NCI-H1436 (cell line): ENCODE data around the gene FKBP11.
"Not testable (repeated sequence)": the region's sequence is repeated elsewhere in the genome, so short reads cannot be mapped to it uniquely, and the experiment has no call there.

Source experiments
- DNase-seq: peaks from one replicate; lab custom pipeline; 2025; lab: John Stamatoyannopoulos, UW

The FKBP11 gene

GRCh38 chr12:48954841-48955501 lies 29.7 kb upstream of the FKBP11 start:
- no peak for DNase-seq

GRCh38 chr12:48954061-48954460 lies 28.8 kb upstream of the FKBP11 start:
- no peak for DNase-seq

GRCh38 chr12:48952691-48953090 lies 27.4 kb upstream of the FKBP11 start:
- DNase-seq, result no peak

GRCh38 chr12:48947727-48948126 lies 22.4 kb upstream of the FKBP11 start:
- DNase-seq, result no peak

- DNase-seq, result no peak
Observed at GRCh38 chr12:48946943-48947342, 21.7 kb upstream of the FKBP11 start.

- no peak for DNase-seq
Observed at GRCh38 chr12:48946205-48946604, 20.9 kb upstream of the FKBP11 start.

- DNase-seq, result no peak
Observed at GRCh38 chr12:48943221-48943620, 17.9 kb upstream of the FKBP11 start.

GRCh38 chr12:48940181-48940580 lies 14.9 kb upstream of the FKBP11 start:
- no peak for DNase-seq

GRCh38 chr12:48938805-48939204 lies 13.5 kb upstream of the FKBP11 start:
- DNase-seq, result no peak

- no peak for DNase-seq
Observed at GRCh38 chr12:48937170-48937569, 11.9 kb upstream of the FKBP11 start.

GRCh38 chr12:48936379-48936979 lies 11.2 kb upstream of the FKBP11 start:
- peak; percentile 32 for DNase-seq

GRCh38 chr12:48934312-48934706 lies 9.0 kb upstream of the FKBP11 start:
- no peak for DNase-seq

GRCh38 chr12:48933664-48934311 lies 8.5 kb upstream of the FKBP11 start:
- no peak for DNase-seq

GRCh38 chr12:48932878-48933277 lies 7.6 kb upstream of the FKBP11 start:
- no peak for DNase-seq

GRCh38 chr12:48930475-48930874 lies 5.2 kb upstream of the FKBP11 start:
- DNase-seq, result no peak

- DNase-seq, result no peak
Observed at GRCh38 chr12:48929551-48929950, 4.3 kb upstream of the FKBP11 start.

GRCh38 chr12:48927261-48927660 lies 2.0 kb upstream of the FKBP11 start:
- no peak for DNase-seq

GRCh38 chr12:48924617-48925303 lies 532 bp downstream of the FKBP11 start:
- DNase-seq, result peak; percentile 54

- DNase-seq, result no peak
Observed at GRCh38 chr12:48923117-48923516, 2.2 kb downstream of the FKBP11 start.

GRCh38 chr12:48917857-48918537 lies 7.3 kb downstream of the FKBP11 start:
- DNase-seq, result no peak

- DNase-seq, result no peak
Observed at GRCh38 chr12:48910196-48910595, 15.1 kb downstream of the FKBP11 start.

- DNase-seq, result not testable (repeated sequence)
Observed at GRCh38 chr12:48909698-48910097, 15.6 kb downstream of the FKBP11 start.
